Activated CD8-positive, alpha-beta memory T cell treated with anti-CD3 and anti-CD28 coated beads for 36 hours (primary cell): Measurements from ENCODE around the gene DGCR2. TPM values are rescaled to one million over a fixed set of nuclear protein-coding genes. Genes with fewer than 3 reads are reported as not detected.

Experiments used
- CTCF ChIA-PET: fragments of 350-600 bp; sonication (Branson Sonifier 250); formaldehyde crosslinking; loops from one replicate; lab custom pipeline; 2021; ENCODE audit warnings: antibody characterized with exemption; lab: Charles Lee
- POLR2A ChIA-PET: fragments of 350-600 bp; sonication (Branson Sonifier 250); formaldehyde crosslinking; loops from one replicate; lab custom pipeline; 2021; ENCODE audit warnings: antibody characterized with exemption; lab: Charles Lee
- total RNA-seq, 2 experiments: library from RNA; stranded (reverse); gene quantifications; one replicate each; pipeline ENCODE4 v1.2.3, GENCODE V29; 2021

Gene DGCR2
- total RNA-seq, 2 experiments from 2014 or later, result 23.7 to 25.0 TPM

DNA sequence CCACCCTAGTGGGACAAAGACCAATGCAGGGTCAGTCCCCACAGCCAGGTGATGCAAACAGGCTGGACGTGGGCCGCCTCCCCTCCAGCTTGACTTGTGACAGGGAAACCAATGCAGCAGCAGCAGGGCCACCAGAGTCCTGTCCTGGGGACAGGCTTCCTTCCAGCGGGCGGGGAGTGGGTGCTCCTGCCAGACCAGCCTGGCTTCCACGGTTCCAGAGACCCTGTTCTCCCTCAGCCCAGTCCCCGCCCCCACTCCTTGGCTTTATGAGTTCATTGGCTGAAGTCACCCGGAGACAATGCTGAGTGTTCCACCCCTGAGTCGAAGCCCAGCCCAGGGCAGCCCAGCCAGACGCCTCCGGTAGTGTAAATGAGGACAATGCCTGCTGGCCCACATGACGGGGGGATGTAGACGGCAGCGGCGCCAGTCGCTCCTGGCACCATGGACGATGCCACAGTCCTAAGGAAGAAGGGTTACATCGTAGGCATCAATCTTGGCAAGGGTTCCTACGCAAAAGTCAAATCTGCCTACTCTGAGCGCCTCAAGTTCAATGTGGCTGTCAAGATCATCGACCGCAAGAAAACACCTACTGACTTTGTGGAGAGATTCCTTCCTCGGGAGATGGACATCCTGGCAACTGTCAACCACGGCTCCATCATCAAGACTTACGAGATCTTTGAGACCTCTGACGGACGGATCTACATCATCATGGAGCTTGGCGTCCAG lies 8.9 kb upstream of the DGCR2 start, which contains the start of gene TSSK2:
TSSK2 (plus strand) TSS at position 350 of the 726 bp plus-strand sequence; CDS start at position 442, 92 bp downstream.
- ChIA-PET CTCF (no interaction called here), POLR2A (no interaction called here)

DNA sequence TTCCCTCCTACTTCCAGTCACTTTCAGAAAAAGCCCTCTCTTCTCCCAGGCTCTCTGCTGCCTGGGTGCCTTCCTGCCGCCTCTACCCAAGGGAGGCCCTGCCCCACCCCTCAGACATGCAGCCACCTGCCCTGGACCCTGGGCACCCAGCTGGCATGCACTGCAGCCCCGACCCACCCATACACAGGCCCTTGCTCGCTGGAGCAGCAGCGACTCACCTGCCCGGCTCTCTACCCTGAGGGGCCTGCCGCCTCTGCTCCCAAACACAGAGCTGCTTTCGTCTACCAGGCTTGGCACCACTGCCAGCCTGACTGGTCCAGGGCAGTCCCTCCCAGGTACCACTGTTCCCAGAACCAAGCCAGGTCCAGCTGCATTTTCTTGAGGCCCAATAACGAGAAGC lies 7.7 kb upstream of the DGCR2 start:
- POLR2A ChIA-PET, result no interaction called here
- CTCF ChIA-PET, result no interaction called here

DNA sequence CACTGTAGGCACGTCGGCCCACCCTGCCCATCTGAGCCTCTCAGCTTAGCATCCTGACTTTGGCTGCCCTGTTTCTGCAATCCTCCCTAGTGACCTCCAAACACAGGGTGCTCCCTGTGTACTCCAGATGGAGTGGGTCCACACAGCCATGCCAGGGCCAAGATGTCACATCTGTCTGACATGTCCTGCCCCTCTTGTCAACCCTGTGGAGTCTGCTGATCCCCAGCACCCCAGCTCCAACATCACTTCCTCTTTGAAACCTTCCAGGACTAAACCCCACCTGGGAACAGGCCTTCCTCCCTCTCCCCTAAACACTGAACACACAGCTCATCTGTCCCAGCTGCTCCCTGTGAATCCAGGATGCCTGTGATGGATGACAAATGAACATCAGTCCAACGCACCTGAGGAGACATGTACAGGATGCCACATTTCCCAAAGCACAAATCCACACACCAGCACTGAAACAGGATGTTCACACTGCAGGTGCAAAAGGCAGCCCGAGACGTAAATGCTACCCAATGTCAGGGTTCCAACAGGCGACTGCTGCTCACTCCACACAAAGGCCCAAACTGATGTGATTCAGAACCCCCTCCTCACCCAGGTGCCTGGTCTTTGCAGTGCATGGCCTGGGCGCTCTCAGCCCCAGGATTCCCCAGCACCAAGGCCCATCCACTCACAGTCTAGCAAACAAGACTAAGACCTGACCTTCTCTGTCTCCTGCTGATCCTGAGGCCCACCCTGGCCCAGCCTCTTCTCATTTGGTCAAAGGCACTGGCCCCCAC lies 6.9 kb upstream of the DGCR2 start:
- ChIA-PET CTCF (no interaction called here), POLR2A (no interaction called here)

DNA sequence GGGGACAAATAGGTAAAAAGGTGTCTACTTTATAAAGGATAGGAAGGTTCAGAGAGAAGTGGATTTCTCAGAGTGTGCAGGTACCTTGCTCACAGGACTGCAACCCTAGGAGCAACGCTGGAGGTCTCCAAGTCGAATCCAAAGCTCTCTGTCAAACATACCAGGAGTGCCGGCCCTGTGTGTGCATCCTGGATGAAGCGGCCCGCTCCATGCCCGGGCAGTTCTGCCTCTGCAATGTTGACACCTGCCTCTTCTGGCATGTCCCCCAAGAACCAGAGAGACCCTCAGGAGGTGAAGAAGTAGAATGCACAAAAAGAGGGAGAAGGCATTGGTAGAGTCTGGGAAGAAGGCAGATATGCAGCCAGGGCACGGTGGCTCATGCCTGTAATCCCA lies 5.8 kb upstream of the DGCR2 start:
- ChIA-PET POLR2A (no interaction called here), CTCF (no interaction called here)

DNA sequence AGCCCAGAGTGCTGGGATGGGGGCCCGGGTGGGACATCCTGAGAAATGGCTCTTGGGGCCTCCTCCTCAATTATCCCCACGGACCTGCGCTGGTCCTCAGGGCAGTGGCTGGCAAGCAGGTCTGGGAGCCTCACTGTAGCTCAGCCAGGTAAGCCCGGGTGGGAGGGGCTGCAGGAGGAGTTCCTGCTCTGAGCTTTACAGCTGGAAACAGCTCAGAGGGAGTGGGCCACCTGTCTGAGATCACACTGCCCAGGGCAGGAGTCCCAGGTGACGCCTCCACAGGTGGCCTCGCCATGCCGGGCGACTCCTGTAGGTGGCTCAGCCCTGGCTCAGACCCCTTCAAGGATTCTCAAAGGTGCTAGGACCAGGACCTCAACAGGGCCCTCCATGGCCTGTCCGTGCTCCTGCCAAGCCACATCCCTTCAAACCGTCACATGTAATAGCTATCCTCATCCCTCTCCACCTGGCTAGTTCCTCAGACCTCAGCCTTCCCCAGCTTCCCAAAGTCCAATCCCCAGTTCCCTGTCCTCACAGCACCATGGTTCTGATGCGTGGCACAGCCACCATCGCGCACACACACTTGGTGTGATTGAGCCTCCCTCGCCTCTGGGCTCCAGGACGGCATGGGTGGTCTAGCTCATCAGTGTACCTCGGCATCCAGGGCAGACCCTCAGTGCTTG lies 5.3 kb upstream of the DGCR2 start:
- POLR2A ChIA-PET, result no interaction called here
- CTCF ChIA-PET, result no interaction called here

DNA sequence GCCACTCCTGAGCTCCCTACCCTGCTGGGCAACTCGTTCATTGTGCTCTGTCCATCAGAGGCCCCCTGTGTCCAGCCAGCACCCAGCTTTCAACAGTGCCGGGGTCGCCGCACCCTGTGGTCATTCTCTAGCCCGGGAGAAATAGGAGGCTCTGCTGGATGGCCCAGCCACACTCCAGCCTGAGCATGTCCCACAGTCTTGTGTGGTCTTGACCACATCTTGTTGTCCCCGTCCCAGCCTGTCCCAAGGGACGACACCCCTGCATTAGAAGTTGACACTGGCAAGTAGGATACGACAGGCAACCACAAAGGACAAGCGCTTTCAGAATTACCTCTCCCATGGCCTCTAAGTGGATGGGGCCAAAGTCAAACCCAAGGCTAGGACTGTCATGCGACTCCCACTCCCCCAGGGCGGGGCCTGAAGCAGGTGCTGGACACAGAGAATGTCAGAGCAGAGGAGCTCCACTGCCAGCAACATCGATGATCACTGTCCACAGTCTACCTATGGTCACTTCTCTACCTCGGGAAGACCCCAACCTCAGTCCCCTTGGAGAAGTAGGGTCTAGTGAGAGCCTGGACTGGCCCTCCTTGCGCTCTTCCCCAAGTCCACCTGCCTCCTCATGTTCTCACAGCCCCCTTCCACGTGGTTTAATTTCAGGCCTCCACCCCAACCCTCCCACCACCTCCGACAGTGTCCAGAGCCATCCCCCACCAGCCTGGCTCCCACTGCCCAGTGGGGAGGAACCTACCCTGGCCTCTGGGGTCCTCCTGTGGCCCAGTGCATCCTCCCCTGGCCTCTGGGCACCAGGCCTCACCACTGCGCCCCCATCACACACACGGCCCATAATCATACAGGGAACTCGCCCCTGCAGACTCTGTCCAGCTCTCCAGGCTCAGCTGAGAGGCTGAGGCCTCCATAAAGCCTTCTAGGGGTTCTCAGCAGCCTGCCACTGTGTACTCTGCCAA lies 4.4 kb upstream of the DGCR2 start:
- ChIA-PET POLR2A (no interaction called here), CTCF (no interaction called here)

DNA sequence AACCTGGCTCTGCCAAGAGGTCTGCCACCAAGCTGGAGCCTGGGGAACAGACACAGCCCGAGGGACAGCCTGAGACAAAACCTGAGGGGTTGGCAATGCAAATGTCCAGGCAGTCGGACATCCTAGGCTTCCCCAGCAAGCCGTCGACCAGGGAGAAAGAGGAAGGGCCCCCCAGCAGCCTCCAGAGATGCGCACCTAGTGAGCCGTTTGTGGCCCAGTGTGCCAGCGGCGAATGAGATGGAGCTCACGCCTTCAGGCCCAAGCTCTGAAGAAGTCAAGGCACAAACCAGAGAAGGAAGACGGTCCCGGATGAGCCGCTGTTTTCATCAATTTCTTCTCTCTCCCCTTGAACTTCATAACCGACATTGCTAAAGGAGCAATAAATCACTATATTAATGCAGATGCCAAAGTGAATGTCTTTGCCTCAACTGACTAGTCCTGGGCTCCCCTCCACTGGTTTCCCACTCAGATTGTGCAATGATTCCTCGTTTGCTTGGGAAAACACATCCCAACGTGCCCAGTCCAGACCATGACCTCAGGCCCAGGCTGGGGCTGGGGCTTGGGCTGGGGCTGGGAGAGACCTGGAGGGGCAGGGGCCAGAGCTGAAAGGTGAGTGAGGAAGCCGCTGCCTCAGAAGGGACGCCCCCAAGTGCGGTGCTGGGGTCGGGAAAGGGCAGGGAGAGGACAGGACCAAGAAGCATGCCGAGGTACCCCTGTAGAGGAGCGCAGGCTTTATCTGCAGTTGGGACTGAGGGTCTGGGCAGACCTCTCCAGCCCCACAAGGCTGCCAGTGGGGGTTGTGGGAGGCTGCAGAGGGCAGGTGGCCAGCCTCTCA lies 3.5 kb upstream of the DGCR2 start:
- CTCF ChIA-PET, result no interaction called here
- POLR2A ChIA-PET, result no interaction called here

DNA sequence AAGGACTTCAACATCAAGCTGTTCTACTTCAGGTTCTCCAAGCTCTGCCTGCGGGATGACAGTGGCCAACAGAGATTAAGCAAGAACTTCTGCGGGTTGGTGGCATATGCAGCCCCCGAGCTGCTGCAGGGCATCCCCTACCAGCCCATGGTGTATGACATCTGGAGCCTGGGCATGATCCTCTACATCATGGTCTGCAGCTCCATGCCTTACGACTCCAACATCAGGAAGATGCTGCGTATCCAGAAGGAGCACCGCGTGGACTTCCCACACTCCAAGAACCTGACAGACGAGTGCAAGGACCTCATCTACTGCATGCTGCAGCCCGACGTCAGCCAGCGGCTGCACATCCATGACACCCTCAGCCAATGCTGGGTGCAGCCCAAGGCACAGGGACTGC lies 2.8 kb upstream of the DGCR2 start:
- POLR2A ChIA-PET, result no interaction called here
- CTCF ChIA-PET, result no interaction called here

DNA sequence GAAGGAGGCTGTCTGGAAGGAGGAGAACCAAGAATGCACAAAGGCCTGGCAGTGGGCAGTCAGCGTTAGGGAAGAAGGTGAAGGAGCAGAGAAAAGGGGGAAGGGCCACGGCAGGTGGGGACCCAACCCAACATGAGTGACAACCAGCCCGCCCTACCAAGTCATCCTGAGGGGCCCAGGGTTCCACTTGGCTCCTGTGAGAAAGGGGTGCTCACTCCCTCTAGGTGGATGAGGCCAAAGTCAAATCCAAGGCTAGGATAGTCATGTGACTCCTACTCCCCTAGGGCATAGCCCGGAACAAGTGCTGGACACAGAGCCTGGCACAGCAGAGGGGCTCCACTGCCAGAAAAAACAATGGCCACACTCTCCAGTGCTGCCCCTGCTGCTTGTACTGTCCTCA lies 2.2 kb upstream of the DGCR2 start:
- POLR2A ChIA-PET, result no interaction called here
- CTCF ChIA-PET, result no interaction called here

DNA sequence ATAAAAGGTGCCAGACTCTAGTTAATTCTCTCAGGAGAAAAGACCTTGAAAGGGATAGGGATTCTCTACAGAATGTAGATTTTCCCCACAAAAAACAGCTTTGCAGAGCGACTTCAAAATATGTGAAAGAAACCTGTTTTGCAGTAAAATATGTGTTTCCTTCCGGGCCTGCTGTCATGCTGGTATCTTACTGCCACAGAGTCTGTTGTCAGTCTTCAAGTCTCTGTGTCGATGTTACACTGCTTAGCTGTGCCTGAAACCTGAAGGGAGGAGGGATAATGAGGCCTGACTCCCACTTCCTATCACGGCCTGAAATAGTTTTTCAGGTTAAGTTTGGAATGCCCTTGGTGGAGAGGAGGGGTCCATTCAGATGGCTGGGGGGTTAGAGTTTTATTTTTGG lies 1.7 kb upstream of the DGCR2 start:
- POLR2A ChIA-PET, result no interaction called here
- CTCF ChIA-PET, result interaction anchor here (1.0 kb wide), 1 partner anchor 21 kb away, joined by 3 read pairs; the partner anchor contains the start of gene ESS2

DNA sequence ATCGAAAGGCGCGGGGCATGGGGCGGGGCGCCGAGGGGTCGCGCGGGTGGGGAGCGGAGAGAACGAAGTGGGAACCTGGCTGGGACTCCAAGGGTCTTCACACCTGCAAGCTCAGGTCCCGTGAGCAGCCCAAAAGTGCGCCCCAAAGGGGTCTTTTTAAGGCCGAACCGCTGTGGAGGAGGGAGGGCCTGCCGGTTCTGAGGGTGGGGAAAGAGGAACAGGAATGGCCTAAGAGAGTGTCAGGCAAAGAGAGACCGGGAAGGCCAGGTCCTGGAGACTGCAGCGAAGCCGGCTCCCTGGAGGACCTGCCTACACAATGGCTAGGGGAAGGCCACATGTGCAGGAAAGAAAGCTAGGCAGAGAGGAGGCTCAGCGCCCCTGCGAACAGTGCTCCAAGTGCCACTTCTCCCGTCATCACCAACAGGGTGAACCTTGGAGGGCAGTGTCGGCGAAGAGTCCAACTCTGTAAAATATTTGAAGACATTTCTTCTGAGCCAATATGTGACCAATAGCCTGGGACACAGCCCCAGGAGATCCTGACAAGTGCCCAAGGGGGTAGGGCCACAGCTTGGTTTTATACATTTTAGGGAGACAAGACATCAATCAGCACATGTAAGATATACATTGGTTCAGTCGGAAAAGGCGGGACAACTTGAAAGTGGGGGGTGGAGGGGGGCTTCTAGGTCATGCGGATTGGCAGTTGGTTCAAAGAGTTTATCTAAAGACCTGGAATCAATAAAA lies 710 bp upstream of the DGCR2 start:
- ChIA-PET POLR2A (interaction anchor here (0.6 to 1.8 kb wide), 5 partner anchors 11 to 50 kb away, joined by 3 to 6 read pairs (median 5); partner anchors contain the start of gene ESS2), CTCF (interaction anchor here (1.0 to 1.6 kb wide), 2 partner anchors 22 to 165 kb away, joined by 3 read pairs; partner anchors contain the start of gene ESS2)

DNA sequence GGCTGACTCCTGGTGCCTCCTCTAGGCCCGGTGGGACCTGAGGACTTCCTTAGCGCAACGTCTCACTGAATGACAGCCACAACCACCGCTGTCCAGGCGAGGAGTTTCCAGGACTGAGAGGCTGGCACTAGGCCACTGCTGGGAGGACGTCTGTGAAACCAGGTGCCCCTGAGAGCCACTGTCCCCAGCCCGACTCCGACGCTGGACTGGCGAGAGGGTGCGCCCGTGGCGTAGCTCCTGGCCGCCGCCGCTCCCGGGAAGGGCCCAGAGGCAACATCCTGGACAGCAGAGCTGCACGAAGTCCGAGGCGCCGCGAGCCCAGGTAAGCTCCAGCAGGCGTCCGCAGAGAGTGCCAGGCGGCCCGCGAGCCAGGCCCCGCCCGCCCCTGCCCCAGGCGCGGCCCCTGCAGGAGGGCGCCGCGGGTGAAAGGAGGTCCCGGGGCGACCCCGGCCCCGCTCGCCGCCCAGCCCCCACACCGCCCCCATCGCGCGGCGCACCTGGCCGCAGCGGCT lies 525 bp downstream of the DGCR2 start:
- CTCF ChIA-PET, result interaction anchor here (1.6 kb wide), 1 partner anchor 167 kb away, joined by 3 read pairs; no protein-coding TSS in a partner anchor
- POLR2A ChIA-PET, result interaction anchor here (0.8 to 1.8 kb wide), 3 partner anchors 11 to 56 kb away, joined by 3 to 5 read pairs (median 4); no protein-coding TSS in a partner anchor

DNA sequence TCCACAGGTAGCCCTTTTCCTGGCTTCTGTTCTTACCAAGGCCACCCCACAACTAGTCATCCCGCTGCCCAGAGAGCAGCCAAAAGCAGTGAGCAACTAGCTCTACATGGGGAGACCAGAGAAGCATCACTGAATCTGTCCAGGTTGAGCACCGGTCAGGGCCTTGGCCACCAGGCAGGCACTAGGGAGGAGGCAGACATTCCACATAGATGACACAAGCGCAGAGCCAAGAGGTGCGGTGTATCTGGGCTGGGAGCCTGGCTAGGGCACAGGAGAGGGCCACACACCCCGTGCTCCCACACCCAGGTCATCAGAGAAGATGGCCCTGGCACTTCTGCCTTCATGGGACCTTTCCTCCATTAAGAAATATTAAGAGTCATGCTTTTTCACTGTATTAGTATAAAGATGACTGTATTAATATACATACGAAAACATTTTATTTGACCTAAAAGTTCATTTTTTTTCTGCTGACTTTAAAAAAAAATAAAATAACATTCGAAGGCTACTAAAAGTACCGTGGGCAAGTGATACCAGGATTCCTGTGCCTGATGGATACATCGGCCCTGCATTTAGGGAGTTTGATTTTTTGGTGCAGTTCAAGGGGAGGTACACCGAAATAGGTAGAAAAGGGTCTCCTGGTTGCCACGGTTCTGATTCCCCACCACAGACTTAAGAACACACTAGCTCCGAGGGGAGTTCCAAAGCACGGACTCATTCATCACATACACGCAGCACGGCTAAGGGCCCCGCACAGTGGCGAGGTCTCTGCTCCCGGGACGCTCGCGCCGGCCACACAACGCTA lies 1.2 kb downstream of the DGCR2 start:
- CTCF ChIA-PET, result interaction anchor here (1.6 kb wide), 1 partner anchor 167 kb away, joined by 3 read pairs; no protein-coding TSS in a partner anchor
- POLR2A ChIA-PET, result interaction anchor here (0.6 to 1.8 kb wide), 3 partner anchors 10 to 55 kb away, joined by 3 to 5 read pairs (median 5); no protein-coding TSS in a partner anchor

DNA sequence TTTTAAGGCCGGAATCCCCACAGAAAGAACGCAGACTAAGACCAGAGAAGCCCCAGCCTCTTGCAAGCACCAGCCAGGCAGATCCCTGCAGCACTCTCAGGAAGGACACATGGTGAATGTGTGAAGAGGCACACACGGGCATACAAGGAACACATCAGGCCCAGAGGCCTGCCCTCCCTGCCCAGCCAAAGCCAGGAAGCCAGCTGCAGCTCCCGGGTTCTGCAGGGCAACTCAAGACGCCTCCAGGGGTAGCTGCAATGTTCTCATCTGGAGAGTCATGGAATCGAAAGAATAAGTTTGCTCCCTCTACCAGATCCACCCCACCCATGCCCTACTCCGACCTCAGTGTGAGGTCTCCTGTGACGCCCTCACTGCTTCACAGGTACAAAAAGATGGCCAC lies 2.3 kb downstream of the DGCR2 start:
- ChIA-PET CTCF (no interaction called here), POLR2A (interaction anchor here (1.6 kb wide), 1 partner anchor 25 kb away, joined by 5 read pairs; the partner anchor contains the start of gene ESS2)

DNA sequence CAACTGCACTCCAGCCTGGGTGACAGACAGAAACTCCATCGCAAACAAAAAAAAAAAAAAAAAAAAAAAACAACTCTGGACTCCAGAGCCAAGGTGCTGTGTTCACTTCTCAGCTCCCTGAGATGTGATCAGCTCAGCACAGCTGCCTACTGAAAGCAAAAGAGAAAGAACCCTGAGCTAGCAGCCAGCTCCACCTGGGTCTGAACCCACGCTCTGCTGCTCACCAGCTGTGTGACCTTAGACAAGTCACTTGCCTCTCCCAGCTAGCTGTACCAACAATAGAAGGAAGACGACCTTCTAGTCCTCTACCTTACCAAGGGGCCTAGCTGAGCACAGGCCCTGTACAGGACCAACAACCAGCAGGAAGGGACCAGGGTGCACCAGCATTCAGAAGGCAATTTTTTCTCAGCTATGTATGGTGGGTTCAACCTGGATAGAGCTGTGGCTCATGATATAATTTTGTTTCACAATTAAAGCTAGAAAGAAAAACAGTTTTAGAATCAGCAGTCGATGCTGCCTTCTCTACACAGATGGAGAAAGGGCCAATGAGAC lies 3.8 kb downstream of the DGCR2 start:
- ChIA-PET POLR2A (interaction anchor here (0.6 to 1.6 kb wide), 3 partner anchors 25 to 480 kb away, joined by 5 to 11 read pairs (median 7); partner anchors contain the start of gene ESS2), CTCF (interaction anchor here (0.5 kb wide), 1 partner anchor 272 kb away, joined by 4 read pairs; no protein-coding TSS in a partner anchor)
